ENCODE data around the gene CDH8.

The CDH8 gene, protein sequence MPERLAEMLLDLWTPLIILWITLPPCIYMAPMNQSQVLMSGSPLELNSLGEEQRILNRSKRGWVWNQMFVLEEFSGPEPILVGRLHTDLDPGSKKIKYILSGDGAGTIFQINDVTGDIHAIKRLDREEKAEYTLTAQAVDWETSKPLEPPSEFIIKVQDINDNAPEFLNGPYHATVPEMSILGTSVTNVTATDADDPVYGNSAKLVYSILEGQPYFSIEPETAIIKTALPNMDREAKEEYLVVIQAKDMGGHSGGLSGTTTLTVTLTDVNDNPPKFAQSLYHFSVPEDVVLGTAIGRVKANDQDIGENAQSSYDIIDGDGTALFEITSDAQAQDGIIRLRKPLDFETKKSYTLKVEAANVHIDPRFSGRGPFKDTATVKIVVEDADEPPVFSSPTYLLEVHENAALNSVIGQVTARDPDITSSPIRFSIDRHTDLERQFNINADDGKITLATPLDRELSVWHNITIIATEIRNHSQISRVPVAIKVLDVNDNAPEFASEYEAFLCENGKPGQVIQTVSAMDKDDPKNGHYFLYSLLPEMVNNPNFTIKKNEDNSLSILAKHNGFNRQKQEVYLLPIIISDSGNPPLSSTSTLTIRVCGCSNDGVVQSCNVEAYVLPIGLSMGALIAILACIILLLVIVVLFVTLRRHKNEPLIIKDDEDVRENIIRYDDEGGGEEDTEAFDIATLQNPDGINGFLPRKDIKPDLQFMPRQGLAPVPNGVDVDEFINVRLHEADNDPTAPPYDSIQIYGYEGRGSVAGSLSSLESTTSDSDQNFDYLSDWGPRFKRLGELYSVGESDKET

DNA sequence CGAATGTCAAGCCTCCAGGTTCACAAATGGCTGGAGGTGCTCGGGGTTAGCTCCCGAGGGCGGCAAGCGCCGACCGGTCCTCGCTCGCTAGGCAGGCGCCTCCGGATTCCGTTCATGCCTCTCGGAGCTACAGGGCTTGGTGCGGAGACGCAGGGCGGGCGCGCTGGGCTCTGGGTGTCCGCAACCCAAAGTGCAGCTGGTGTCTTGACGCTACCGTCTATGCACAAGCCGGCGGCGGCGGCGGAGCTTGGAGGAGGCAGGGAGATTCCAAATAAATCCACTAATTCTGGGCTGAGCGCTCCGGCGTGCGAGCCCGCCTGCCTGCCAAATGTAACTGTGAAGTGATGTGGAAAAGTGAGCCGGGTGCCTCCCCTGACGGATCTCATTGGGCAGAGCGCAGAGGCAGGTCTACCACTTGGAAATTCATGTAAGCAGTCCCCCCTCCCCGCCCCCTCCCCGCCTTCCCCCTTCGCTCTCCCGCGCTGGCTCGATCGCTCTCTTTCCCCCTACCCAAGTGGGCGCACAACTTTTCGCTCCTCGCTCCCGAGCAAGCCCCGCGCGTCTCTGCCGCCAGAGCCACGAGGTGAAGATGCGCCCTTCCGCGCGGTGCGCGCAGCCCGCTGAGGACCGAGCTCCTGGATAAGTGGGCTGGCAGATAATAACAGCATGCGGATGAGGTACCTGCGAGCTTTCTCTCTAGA is at the start of gene CDH8:
Gene CDH8 (minus strand): TSS at position 338 of the 701 bp plus-strand sequence. CDS start 15,035 bp downstream, outside the sequence.
- no peak for DNase-seq

DNA sequence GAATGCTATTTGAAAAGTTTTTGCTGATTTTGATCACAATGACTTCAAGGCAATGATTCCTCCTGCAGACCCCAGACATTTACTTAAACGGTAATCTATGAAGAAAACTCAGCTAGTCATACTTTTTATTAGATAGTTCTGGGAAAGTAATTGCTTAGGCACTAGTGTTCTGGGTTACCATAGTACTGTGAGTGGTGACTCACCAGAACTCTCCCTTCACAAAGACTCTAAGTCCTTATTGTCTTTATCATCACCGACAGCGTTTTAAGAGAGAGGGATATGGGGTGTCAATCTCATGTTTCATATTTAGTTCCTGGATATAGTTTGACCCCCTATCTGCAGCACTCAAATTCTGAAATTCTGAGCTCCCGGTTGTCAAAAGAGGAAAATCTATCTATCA is 43.0 kb upstream of the CDH8 start:
- DNase-seq = no peak

- DNase-seq = peak; percentile 2
Measured at GRCh38 chr16:62077998-62078397, 41.8 kb upstream of the CDH8 start.

DNA sequence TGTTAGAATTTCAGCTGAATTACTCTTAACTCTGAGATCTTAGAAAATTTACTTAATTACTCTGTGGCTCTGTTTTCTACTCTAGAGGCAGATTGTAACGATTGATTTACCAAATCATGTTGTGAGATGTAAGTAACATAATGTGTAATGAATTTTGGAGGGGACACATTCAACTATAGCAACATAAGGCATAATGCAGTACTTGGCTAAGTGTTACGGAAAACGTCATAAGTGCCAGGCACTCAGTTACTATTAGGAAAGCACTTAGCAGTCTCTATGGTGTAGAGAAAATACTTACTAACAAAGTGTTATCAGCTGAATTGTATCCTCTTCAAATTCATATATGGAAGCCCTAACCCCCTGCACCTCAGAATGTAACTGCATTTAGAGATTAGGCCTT is 40.6 kb upstream of the CDH8 start:
- DNase-seq = no peak

- peak; percentile 30 for DNase-seq
Measured at GRCh38 chr16:62068747-62069146, 32.5 kb upstream of the CDH8 start.

- DNase-seq = no peak
Measured at GRCh38 chr16:62067981-62068380, 31.7 kb upstream of the CDH8 start.

- DNase-seq = no peak
Measured at GRCh38 chr16:62067182-62067581, 30.9 kb upstream of the CDH8 start.

GRCh38 chr16:62066747-62067146 is 30.5 kb upstream of the CDH8 start:
- no peak for DNase-seq

DNA sequence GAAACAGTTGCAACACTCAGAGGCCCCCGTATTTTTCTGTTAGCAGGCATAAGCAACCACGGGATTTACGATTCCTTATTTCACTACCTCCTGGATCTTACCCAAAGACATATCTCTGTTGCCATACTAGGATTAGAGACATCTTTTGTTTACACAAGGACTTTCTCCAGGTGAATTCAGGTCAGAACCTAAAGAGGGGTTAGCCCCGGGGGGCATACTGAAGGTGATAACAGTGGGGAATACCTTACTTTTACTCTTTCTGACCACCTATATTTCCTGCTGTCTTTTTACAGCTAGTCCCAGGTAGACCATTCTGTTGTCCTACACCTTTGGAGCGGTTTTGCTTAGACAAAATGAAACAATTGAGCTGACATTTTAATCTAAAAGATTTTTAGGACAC is 27.9 kb upstream of the CDH8 start:
- DNase-seq = no peak

DNA sequence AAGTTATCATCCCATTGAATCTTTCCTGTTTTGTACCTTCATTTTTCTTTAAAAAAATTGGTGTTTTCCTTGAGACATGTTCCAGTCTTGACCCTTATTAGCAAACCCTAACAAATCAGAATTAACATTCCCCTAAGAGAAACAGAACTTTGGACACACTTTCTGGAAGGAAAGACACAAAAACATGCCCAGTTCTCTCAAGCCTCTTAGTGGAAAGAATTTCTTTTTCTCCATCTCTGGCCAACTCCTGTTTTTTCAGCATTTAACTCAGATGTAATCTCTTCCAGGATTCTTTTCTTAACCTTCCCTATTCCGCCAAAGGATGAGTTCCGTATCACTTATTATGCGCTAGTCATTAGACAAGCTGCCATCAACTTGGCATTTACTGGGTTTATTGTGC is 23.9 kb upstream of the CDH8 start:
- no peak for DNase-seq

DNA sequence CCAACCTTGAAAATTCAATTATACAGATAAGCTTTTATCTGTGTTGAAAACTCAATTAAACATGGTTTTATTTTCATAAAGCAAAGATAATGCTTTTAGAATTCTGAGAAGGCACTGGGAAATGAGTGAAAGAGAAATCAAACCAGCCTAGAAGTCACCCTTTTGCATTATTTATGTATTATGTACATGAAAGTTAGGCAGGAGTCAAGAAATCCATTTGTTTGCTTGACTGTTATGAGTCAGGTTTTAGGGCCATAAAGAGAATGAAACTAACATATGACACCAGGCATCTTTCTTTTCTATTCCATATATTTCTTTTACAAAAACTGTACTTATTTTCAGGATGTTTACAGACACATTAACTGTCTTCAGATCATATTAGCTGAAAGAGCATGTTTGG is 23.3 kb upstream of the CDH8 start:
- no peak for DNase-seq

DNA sequence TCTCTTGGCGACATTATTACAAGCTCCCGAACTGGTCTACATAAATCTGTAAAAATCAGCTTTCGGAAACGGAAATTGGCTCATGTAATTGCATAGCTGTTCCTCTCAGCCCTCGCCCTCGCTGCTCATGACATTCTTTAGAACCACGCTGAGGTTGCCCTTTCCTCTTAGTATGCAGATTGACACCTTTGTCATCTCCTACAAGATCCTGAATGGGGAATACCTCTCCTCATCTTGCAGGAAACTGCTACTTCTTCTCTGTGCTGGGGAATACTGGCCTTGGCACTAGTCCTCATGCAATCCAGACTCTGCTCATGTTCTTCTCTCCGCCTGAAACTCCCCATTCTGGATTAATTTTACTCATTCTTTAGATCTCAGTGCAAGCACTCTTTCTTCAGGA is 22.2 kb upstream of the CDH8 start:
- DNase-seq = no peak

GRCh38 chr16:62051942-62052341 is 15.7 kb upstream of the CDH8 start:
- DNase-seq = no peak

DNA sequence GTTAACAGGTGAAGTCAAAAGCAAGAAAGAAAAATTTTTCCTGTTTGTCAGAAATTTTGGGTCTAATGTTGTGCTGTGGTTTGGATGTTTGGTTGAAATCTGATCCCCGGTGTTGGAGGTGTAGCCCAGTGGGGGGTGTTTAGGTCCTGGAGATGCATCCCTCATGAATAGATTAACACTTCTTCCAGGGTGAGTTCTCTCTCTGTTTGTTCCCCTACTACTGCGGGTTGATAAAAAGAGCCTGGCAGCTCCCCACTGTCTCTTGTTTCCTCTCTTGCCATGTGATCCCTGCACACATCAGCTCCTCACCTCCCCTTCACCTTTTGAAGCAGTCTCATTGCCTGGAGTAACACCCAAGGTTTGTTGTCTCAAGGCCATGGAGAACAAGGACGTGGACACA is 14.6 kb upstream of the CDH8 start:
- DNase-seq = no peak

DNA sequence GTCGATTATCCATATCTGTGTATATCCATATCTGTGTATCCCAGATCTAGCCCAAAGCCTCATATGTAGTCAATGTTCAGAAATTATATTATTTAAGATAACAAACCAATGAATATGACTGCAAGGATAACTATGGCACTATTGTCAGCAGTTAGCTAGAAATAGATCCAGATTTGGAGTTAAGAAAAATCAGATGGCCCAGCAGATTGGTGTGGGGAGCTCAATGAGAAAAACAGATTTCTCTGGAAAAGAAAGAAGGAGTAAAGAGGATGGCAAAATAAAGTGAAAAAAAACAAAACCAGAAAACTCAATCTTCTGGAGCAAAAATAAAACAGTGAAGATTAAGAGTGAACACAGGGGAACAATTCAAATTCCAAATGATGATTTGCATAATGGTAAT is 10.6 kb upstream of the CDH8 start:
- no peak for DNase-seq

DNA sequence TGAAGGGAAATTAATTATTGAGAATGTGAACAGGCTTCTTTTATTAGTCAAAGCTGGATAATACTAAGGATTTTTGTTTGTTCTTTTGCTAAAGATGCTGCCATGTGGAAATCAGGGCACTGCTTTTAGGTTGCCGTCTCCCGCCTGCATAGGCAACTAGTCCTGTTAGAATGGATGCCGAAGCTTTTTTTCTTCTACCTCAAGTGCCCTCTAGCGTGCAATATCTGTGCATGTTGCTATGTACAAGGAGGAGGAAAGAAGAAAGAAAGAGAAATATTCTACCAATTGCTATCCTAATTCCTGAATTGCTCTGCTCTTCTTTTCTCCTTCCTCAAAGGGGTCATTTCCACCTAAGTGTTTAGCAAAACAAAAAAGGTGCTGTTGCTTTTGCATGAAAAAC is 5.2 kb upstream of the CDH8 start:
- DNase-seq = peak; percentile 2

GRCh38 chr16:62038646-62039045 is 2.4 kb upstream of the CDH8 start:
- DNase-seq = no peak

DNA sequence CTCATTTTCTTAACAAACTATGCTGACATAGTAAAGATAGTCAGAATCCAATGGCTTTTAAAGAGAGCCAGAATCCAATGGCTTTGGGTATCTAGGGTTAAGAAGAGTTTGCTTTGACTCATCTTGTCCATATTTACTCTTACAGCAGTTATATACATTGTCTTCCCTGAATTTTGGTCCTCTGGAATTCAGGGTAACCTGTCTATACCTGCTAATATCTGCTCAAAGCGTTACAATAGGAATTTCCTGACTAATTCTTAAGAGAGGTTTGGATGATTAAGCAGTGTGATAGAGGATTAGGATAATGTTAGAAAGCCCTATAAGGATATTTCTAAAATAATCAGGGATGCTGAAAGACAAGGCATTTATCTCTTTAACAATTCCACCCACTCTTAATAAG is 2.0 kb upstream of the CDH8 start:
- no peak for DNase-seq

DNA sequence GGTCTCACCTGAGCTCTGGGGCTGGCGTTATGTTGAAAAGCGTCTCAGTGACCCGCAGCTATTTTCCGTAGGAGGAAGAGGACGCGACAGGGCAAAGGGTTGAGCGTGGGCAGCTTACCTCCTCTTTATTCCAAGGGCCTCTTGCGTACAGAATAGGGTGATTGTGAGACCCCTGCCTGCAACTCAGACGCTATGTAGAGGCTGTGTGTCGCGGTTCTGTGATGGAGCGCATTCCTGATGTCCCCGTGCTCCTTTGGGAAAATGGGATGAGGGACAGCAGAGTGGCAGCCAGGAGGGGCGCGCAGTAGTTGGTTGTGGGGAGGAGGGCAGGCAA is 531 bp upstream of the CDH8 start:
- no peak for DNase-seq

DNA sequence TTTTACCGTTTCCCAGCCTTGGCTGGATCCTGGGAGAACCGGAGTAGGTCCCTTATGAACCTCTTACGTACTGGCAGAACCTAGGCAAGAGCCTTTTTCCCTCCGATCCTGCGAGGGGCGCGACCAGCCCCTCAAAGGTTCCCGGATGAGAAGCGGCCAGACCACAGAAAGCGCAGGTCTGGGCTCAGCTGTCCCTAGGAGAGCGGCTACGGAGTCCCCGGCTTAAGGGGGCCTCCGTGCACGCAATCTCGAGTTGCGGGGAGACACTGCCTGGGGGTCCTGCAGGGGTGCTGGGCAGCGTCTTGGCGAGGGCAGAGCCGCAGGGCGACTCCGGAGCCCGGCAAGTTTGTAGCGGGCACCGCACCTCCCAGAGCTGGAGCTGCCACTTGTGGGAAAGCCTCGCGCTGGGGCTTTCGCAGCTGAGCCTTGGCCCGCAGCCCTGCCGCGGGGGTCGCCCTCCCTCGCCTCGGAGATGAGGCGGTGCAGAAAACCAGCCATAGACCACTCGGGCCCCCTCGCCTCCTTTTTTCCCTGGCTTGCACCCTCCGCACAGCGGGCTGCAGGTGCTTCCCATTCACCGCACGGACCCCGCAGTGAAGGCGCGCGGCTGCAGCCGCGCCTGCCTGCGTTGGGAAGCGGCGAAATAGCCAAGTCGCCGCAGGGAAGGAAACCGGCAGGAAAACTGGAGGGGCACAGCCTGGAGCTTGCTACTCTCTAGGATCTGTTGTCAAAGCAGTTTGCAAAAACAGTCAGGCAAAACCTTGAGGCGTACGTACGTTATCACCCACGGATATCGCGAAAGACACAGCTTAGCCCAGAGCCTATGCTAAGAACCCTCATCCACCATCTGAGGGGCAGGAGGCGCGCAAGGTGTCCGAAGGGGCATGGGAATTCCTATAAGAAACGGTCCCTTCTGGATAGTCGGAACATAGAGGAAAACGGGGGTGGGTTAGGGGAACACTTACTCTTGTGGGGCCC is 834 bp downstream of the CDH8 start:
- DNase-seq = no peak

DNA sequence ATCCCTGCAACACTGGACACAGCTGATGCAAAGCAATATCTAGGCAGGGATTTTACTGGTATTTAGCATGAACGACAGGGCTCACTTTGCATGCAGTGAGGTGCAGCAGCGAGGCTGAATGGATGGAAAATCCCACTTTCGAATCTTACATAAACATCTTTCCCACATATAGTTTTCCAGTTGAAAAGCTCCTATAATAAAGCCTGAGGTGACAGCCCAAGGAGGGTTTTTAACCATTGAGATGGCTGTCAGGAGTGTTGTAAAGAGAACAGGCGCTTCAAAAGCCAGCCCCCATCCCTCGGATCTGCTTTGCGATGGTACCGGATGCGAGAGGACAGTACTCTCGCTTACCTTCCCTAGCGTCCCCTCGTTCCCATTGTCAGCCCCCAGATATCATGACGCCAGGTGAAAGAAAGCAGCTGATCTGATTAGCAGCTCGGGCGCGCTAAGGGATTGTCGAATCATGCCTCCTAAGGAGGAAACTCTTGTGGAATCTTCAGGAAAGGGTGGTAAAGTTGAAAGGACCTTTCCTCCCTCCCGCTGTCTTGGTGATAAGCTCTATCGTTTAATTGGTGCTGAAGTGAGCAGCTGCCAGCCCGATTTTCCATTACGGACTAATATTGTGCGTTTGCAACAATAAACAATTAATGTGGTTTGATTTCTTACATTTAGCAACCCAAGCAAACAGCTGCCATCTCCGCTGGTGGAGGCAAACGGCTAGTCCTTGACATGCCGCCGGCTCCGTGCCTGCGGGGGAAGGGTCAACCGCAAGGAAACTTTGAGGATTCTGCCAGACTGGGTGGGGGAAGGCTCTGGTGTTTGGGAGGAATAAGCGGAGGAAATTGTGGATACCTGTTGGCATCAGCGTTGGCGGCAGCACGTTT is 1.8 kb downstream of the CDH8 start:
- DNase-seq = no peak

- no peak for DNase-seq
Measured at GRCh38 chr16:62033065-62033464, 3.2 kb downstream of the CDH8 start.

All from hematopoietic multipotent progenitor cell treated with erythropoietin and hydrocortisone succinate and interleukin-3 and kit ligand, for 8 days (in vitro differentiated cells).